Smooth muscle cell (in vitro differentiated cells): ENCODE results near the gene ALPK1. TPM values are rescaled to one million over a fixed set of nuclear protein-coding genes. Genes with fewer than 3 reads are reported as not detected.

Source experiments
- DNase-seq: peaks from one replicate; lab custom pipeline; 2025; ENCODE audit not compliant: unreplicated experiment; lab: John Stamatoyannopoulos, UW
- H2AFZ ChIP-seq: fragments of 200-600 bp; sonication (generic); 2 replicates; pipeline ENCODE4 v1.6.0; 2016; ENCODE audit warnings: antibody characterized with exemption, low read depth, mild to moderate bottlenecking
- H3F3A ChIP-seq: fragments of 200-600 bp; sonication (generic); 2 replicates; pipeline ENCODE4 v1.6.0; 2017; ENCODE audit warnings: antibody characterized with exemption, low read depth
- H3K27ac ChIP-seq: fragments of 200-600 bp; sonication (generic); 2 replicates; pipeline ENCODE4 v1.5.1; 2016; ENCODE audit warnings: low read depth, mild to moderate bottlenecking
- H3K27me3 ChIP-seq: fragments of 200-600 bp; sonication (generic); 2 replicates; pipeline ENCODE4 v1.6.1; 2016; ENCODE audit warnings: low read depth, mild to moderate bottlenecking
- H3K36me3 ChIP-seq: fragments of 200-600 bp; sonication (generic); 2 replicates; pipeline ENCODE4 v1.5.1; 2016; ENCODE audit warnings: low read depth
- H3K4me1 ChIP-seq: fragments of 200-600 bp; sonication (generic); 2 replicates; pipeline ENCODE4 v1.5.1; 2016; ENCODE audit warnings: low read depth
- H3K4me2 ChIP-seq: fragments of 200-600 bp; sonication (generic); 2 replicates; pipeline ENCODE4 v1.6.0; 2016; ENCODE audit warnings: mild to moderate bottlenecking
- H3K4me3 ChIP-seq: fragments of 200-600 bp; sonication (generic); 2 replicates; pipeline ENCODE4 v1.5.1; 2016; ENCODE audit warnings: mild to moderate bottlenecking
- H3K79me2 ChIP-seq: fragments of 200-600 bp; sonication (generic); 2 replicates; pipeline ENCODE4 v1.6.0; 2016; ENCODE audit warnings: low read depth, mild to moderate bottlenecking
- H3K9ac ChIP-seq: fragments of 200-600 bp; sonication (generic); 2 replicates; pipeline ENCODE4 v1.6.0; 2016; ENCODE audit warnings: low read depth
- H3K9me3 ChIP-seq: fragments of 200-600 bp; sonication (generic); replicated peaks from 2 replicates; pipeline ENCODE4 v1.5.1; 2016; ENCODE audit warnings: low read depth
- H4K20me1 ChIP-seq: fragments of 200-600 bp; sonication (generic); 2 replicates; pipeline ENCODE4 v1.6.0; 2016; ENCODE audit warnings: low read depth
- CTCF ChIP-seq: fragments of 200-600 bp; sonication (generic); IDR thresholded peaks from 2 replicates; pipeline ENCODE4 v1.5.1; 2017; ENCODE audit warnings: borderline replicate concordance, mild to moderate bottlenecking, antibody characterized with exemption; ENCODE audit not compliant: insufficient read depth, poor library complexity, severe bottlenecking
- WGBS: methylation state at CpG from one replicate; pipeline ENCODE4 v1.1.7; 2016; ENCODE audit warnings: low lambda C conversion rate; 5-methylcytosine and 5-hydroxymethylcytosine counted together
- polyA plus RNA-seq: library from polyadenylated mRNA; unstranded; fragments of >200 nt; fragmentation: Nextera tagmentation; extraction: Ambion mirVana; gene quantifications from 2 replicates; pipeline ENCODE4 v1.2.1, GENCODE V29; 2016
- total RNA-seq: library from RNA; depleted of rRNA; stranded (reverse); fragments of >200 nt; gene quantifications from 2 replicates; pipeline ENCODE4 v1.2.3, GENCODE V29; 2014

ALPK1 gene
- total and polyA plus RNA-seq, 2 experiments from 2014 or later: 3.9 to 4.4 TPM

DNA sequence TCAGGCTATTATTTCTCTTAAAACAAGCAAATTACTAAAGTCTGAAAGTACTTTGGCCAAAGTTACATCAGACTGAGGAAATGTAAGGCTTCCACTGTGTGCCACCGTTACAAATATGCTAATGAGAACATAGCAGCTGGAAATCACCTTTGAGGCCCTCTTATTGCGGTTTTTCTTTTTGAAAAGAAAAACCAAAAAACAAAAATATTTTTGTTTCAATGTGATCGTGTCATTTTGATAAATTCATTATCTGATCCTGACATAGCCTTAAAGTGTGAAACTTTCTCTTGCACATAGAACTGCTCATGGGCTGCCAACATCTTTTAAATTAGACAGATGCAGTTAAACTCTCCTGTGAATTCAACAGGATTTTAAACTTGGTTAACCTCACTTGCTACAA is 8.7 kb upstream of the ALPK1 start:
- Histone ChIP-seq H3K4me1 (peaks cover 6% of the 10 kb centered on the region), H3K36me3 (no peaks in the 10 kb centered on the region), H3K4me2 (no peak overlapping the region), H3F3A (no peaks in the 10 kb centered on the region), H4K20me1 (no peaks in the 10 kb centered on the region), H2AFZ (no peak overlapping the region), H3K79me2 (no peaks in the 10 kb centered on the region), H3K27me3 (no peaks in the 10 kb centered on the region), H3K9ac (no peak overlapping the region), H3K27ac (no peak overlapping the region), H3K9me3 (no peaks in the 10 kb centered on the region), H3K4me3 (no peak overlapping the region)
- TF ChIP-seq CTCF: no peak
- no peak for DNase-seq
- WGBS: 80% methylated on average over 3 of the region's 3 CpGs

DNA sequence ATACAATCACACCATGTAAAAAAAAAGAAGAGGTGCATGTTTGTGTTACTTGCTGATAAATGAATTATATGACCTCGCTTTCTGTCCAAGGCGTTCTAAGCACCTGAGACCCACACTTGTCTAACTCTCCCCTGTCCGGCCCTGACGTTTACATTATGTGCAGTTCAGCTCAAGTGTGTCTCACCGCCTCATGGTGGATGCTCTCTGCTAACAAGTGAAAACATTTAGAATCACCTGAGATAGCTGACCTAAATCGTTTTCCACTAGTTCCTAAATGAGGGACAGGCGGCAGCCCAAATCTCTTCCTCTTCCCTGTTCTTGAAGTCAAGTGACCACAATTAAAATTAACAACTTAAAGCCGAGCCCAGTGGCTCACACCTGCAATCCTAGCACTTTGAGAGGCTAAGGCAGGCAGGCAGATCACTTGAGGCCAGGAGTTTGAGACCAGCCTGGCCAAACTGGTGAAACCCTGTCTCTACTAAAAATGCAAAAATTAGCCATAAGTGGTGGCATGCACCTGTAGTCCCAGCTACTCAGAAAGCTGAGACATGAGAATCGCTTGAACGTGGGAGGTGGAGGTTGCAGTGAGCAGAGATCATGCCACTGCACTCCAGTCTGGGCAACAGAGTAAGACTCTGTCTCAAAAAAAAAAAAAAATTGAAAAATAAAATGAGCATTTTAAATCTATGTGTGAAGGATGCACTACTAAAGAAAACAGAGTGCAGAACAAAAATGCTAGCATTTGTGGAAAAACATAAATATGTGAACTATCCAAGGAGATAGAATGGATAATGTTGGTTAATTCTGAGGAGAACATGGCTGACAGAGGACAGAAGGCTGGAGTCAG is 7.5 kb upstream of the ALPK1 start:
- 91% methylated on average over 10 of the region's 10 CpGs for WGBS

DNA sequence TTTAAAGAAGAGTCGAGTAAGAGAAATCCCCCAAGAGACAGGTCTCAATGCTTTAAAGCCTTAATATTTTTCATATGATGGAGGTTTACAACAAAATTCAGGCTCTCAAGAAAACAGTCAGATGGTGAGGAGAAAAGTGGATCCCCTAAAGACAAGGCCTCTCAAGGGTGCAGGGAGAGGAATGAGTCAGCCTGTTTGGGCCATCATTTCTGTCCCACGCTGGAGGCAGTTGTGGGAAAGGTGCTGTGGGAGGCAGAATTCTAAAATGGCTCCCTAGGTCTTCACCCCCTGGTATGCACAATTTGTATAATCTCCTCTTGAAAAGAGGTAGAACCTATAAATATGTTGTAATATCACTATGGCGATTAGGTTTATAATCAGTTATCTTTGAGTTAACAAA is 6.8 kb upstream of the ALPK1 start:
- Histone ChIP-seq H3K79me2 (no peaks in the 10 kb centered on the region), H2AFZ (no peak overlapping the region), H3K36me3 (no peaks in the 10 kb centered on the region), H3K9me3 (no peaks in the 10 kb centered on the region), H3K27me3 (no peaks in the 10 kb centered on the region), H3F3A (no peaks in the 10 kb centered on the region), H3K27ac (no peak overlapping the region), H4K20me1 (no peaks in the 10 kb centered on the region), H3K9ac (no peak overlapping the region), H3K4me1 (no peaks in the 10 kb centered on the region), H3K4me3 (no peak overlapping the region), H3K4me2 (no peak overlapping the region)
- WGBS: 79% methylated on average over 3 of the region's 3 CpGs
- no peak for DNase-seq
- TF ChIP-seq CTCF: no peak

More for the DNA sequence above, 7.5 kb upstream of the ALPK1 start:
- H3K79me2 ChIP-seq: no peaks in the 10 kb centered on the region
- no peak overlapping the region for H3K27ac ChIP-seq
- TF ChIP-seq CTCF: no peak
- H2AFZ ChIP-seq: no peak overlapping the region
- no peak overlapping the region for H3K4me3 ChIP-seq
- no peaks in the 10 kb centered on the region for H3K36me3 ChIP-seq
- H3F3A ChIP-seq: no peaks in the 10 kb centered on the region
- H4K20me1 ChIP-seq: no peaks in the 10 kb centered on the region
- H3K9ac ChIP-seq: no peak overlapping the region
- H3K4me1 ChIP-seq: peaks cover 4% of the 10 kb centered on the region
- no peak overlapping the region for H3K4me2 ChIP-seq
- no peak for DNase-seq
- H3K9me3 ChIP-seq: no peaks in the 10 kb centered on the region
- no peaks in the 10 kb centered on the region for H3K27me3 ChIP-seq

DNA sequence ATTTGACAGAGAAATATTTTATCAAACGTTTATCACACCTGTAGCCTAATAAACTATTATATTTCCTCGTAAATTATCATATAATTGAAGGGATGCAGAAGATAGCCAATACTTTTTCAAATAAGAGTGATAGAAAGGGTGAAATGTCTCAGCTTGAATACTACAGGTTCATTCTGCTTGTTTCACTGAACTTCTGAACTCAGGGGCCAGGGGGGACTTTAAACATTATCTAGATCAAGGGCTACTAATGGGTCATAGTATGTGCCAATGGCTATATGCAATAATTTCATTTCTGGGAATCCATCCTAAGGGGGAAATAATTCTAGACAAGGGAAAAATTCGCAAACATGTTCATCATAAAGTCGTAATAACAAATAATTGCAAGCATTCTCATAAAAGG is 2.6 kb downstream of the ALPK1 start:
- no peak for TF ChIP-seq CTCF
- H3K4me2 ChIP-seq: no peak overlapping the region

More for the DNA sequence above, 2.6 kb downstream of the ALPK1 start:
- Histone ChIP-seq H3K9ac (no peak overlapping the region), H3K4me3 (no peak overlapping the region), H3K27ac (no peak overlapping the region), H3K9me3 (no peaks in the 10 kb centered on the region), H4K20me1 (no peaks in the 10 kb centered on the region), H3K27me3 (peaks cover 12% of the 10 kb centered on the region), H3K36me3 (no peaks in the 10 kb centered on the region), H3K4me1 (peaks cover 4% of the 10 kb centered on the region), H3F3A (no peaks in the 10 kb centered on the region), H2AFZ (no peak overlapping the region), H3K79me2 (no peaks in the 10 kb centered on the region)
- WGBS: 62% methylated on average over 4 of the region's 4 CpGs
- no peak for DNase-seq
